CD4-positive, alpha-beta T cell treated with Interleukin-6 for 4 hours (primary cell): ENCODE results near the gene ANKRD49.

Source experiments
- DNase-seq: peaks from one replicate; pipeline ENCODE4 v3.0.0-alpha.2; 2020; ENCODE audit warnings: mixed read lengths

Gene ANKRD49

DNA sequence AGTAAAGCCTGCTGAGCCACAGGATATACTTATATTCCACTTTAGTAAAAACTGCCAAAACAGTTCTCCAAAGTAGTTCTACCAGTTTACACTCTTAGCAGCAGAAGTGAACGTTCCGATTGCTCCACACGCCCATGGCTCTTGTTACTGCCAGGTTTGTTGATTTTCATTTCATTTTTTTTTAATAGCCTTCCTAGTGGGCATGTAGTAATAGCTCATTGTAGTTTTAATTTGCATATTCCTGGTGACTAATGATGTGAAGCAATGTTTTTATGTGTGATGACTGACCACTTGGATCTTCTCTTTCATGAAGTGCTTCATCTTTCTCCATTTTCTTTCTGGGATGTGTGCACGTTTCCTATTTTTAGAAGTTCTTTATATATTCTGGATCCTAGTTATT lies 13.7 kb downstream of the ANKRD49 start:
- DNase-seq, result no peak

DNA sequence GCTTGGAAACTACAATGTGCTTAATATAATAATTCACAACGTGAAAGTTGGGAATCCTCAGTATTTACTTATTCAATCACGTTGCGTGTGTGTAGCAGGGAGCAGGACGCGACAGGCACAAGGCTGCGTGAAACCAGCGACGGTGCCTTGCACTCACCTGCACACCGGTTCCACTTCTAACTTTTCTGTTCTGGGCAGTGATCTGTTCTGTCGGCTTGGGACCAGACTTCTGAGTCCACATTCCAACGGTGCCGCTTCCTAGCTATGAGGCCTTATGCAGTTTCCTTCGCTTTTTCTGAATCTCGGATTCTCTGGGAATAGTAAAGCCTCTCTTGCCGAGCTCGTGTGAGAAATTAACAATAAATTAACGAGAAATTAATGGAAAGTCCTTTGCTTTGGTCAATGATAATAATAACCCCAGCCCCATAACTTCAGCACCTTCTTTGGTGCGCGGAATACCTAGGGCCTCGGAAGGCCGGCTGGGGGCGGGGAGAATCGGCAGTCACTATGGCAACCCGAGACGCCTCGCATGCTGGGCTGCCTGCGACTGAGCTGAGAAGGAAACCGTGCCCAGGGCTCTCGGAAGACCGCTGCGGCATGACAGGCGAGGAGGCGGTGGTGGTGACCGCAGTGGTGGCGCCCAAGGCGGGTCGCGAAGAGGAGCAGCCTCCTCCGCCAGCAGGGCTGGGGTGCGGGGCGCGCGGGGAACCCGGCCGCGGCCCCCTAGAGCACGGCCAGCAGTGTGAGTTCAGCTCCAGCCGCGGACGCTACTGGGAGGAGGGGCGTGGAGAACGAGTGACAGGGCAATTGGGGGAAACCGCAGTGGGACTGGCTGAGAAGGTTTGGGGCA lies 18.4 kb downstream of the ANKRD49 start, which contains the start of gene C11orf97:
Gene C11orf97, plus strand, starts transcription at position 530 of the 850 bp plus-strand sequence. Its CDS starts 68 bp downstream, at position 598.
- DNase-seq, result peak; percentile 75

DNA sequence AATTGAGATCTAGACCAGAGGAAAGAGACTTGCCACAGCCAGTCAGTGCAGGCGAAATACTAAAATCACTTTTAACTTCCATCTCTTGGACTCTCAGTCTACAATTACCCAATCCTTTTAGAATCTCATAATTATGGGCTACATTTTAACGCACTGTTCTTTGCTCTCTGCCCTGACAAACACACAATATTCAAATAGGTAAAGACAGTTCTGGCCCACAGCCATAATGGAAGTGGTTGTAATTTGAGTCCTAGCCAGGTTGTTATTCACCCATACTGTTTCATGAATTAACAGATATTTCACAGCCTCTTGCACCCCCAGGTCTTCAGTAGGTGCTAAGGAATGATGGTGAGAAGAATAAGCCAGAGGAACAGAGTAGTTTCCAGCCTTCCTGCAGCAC lies 19.3 kb downstream of the ANKRD49 start:
- no peak for DNase-seq

DNA sequence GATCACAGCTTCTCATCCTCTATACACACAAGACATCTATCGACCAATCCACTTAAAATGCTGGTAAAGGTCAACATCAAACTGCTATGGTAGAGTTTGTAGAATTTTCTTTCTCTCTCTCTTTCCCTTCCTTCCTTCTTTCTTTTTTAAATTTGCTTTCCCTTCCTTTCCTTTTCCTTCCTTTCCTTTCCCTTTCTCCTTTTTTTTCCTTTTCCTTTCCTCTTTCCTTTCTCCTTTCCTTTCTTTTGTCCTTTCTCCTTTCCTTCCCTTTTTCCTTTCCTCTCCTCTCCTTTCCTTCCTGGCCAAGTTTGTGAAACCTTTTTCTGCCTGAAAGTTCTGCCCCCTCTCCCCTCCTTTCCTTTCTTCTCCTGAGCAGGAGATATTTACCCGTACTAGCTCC lies 21.6 kb downstream of the ANKRD49 start:
- no peak for DNase-seq

DNA sequence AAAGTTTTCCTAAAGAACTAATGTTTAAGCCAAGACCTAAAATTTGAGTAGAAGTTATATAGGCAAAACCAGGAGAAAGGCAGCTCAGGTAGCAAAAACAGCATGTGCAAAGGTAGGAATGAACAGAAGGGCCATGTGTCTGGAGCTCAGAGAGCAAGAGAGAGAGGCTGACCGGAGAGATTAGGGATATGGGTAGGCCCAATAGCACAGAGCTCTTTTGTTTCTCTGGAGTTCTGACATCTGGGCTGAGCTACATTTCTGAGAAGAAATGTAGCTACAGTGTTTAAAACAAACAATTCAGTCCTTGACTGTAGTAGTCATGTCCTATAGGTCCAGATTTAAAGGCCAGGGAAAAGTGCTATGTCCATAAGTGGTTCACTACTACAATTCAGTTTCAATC lies 22.9 kb downstream of the ANKRD49 start:
- no peak for DNase-seq

DNA sequence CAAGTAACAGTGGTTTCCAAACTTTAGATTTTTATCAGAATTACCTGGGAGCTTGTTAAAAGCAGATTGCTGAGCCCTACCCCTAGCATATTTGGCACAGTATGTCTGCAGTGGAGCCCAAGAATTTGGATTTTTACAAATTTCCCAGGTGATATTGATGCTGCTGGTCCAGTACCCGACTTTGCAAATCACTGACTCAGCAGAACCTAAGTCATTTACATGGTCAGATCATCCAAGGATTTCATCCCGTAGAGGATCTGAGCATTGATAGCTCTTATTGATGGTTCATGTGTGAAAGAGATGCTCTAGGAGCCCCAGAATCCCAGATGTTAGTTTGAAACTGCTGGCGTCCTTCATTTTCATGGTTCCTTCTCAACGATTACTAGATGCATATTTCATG lies 24.5 kb downstream of the ANKRD49 start:
- no peak for DNase-seq

DNA sequence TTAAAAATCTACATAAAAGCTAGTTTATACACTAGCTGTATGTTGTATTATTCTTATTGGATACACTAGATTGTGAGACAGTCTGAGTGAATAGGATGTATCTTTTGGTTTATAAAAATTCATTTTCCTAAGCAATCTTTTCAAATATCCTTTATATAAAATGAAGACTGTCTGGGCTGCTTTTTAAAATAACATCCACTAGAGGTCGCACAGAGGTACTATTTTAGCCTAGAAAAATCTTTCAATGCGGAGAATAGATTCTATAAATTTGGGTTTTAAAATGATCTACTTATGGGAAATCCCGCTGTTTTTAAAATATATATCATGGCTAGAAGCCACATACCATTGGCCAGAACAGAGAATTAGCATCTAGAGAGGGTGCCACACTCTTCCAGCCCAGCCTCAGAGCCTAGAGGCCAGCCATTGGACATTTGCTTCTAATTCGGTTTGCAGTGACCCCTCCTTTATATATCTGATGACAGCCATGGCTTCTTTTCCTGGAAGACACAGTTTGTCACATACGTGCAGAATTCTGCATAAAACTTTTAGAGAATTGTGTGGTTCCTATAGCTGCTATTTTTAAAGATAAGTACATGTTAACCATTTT lies 25.8 kb downstream of the ANKRD49 start:
- DNase-seq, result peak; percentile 14

DNA sequence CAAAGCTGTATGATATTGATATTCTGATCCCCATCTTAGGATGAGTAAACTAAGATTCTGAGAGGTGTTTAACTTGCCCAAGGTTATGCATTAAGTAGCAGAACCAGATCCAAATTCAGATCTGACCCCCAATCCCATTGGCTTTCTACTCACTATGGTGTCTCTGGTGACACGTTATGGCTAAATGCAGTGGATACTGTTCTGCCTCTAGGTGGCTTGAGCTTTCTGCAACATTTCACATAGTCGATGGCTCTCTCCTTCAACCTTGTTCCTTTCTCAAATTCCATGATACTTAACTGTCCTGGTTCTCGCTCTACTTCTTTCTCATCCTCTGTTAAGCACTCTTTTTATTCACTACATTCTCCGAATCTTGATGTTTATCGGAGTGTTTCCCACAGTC lies 27.9 kb downstream of the ANKRD49 start:
- DNase-seq, result no peak

DNA sequence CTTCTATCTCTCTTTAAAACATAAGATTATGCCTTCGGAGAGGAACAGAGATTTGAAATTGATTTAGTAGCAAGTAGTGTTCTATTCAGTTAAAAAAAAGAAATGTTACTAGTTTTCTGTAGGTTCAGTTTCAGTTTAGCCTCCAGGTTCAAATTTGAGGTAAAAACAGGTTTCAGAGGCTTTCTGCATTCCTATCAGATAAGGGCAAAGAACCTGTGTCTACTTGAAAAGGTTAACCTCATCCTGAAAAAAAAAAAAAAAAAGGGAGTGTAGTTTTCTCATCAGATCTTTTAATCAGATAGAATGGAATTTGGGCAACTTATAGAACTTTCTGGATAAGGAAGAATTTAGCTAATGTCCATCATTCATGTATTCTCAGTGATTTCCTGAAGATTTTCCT lies 30.6 kb downstream of the ANKRD49 start:
- no peak for DNase-seq

DNA sequence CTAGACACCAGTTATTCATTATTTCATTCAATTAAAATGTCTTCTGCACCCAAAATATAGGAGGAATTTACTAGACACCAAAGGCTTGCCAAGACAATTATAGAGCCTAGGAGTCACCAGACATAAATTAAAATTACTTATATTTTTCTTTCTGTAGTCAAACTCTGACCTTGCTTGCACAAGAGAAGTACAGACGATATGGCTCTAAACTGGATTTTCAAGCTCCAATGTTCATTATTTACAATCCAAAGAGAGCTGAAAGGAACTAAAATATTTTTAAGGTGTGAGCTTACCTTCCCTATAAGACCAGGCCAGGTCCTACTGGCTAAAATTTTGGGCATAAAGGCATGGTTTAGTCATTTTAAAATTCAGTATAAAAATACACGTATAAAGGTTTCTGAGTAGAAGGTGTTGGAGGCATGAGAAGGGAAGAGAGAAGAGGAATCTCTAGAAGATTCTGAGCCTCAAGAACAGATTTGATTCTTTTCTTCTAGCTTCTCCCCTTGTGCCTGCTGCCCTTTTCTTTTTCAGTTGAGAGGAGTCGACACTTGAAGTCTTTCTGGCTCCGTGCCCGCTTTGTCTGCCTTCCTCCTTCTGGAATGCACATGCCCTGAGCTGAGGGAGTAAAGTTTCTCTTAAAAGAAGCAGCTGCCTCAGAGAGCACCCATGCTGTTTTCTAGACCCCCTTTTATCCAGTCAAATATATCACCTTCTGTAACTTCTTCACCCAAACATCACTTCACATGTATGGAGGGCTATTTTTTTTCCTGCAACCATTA lies 32.0 kb downstream of the ANKRD49 start:
- DNase-seq, result no peak

DNA sequence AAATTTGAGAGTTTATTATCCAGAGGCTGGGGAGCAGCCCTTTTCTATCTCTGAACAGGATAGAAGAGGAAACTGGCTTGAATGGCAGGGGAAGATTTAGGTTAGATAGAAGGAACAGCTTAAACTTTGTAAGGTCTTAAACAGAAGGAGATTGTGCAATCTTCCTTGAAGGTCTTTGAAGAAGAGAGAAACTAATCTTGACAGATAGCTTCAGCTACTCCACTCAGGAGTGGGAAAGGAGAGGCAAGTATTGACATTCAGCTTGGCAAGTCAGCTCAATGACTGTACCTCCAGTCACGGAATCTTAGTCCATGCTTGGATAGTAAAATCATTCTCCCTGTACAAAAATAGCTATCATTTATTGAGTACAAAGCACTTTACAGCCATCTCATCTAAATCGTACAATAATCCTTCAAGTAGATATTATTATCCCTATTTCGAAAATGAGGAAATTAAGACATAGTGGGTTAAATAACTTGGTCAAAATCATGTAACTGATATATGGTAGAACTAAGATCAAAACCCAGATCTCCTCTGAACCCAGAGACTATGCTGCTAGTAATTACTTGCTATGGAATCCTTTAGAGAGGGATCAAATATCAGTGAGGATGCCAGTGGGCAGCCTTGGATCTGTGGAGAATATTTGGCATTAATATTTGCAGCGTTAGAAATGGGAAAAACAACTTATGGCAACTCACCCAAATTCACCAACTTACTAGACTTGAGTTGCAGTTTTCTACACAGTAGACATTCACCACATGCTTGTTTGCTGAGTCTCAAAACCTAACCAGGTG lies 33.1 kb downstream of the ANKRD49 start:
- DNase-seq, result no peak

DNA sequence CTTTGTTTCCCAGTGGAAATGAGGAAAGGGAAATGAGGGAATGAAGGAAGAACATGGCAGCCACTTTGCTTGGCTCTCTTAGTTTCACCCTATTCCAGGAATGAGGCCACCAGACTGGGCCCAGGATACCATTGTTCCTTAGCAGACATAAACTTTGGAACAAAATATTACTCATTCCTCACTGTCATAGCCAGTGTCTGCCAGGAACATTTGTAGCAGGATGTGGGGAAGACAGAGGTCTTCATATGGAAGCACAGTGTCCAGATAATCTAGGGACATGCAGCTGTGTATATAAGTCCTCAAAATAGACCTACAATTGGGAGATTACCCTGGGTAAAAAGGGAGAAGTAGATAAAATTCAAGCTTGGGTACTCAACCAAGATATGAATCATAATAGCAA lies 34.8 kb downstream of the ANKRD49 start:
- DNase-seq, result no peak

DNA sequence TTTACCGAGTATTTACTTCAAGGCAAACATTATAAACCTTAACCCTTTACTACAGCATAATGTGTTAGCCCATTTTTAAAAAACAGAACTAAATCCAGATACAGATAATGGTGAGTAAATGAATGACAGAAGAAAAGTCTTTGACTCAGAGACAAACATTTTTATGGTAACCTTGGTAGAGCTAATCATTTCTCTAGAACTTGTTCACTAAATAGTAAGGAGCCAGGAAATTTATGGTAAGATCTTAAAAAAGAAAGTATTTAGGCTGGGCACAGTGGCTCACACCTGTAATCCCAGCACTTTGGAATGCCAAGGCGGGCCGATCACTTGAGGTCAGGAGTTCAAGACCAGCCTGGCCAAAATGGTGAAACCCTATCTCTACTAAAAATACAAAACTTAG lies 38.4 kb downstream of the ANKRD49 start:
- DNase-seq, result no peak

DNA sequence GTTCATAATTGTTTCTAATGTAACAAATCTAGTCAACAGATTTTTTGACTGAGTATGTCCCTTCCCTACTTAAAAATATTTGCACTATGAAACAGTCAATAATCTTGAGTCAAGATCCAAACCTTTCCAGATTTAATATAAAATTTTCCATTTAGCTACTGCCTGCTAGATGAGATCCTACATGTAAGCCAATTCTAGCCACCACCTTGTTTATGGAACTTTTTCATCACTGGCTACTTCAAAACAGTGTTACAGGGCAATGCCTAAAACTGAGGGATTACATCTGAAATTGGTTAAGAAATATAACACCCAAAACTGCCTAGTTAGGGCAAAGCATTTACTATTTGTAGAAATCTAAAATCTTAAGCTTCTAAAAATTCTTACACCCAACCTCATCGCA lies 39.4 kb downstream of the ANKRD49 start:
- DNase-seq, result no peak

DNA sequence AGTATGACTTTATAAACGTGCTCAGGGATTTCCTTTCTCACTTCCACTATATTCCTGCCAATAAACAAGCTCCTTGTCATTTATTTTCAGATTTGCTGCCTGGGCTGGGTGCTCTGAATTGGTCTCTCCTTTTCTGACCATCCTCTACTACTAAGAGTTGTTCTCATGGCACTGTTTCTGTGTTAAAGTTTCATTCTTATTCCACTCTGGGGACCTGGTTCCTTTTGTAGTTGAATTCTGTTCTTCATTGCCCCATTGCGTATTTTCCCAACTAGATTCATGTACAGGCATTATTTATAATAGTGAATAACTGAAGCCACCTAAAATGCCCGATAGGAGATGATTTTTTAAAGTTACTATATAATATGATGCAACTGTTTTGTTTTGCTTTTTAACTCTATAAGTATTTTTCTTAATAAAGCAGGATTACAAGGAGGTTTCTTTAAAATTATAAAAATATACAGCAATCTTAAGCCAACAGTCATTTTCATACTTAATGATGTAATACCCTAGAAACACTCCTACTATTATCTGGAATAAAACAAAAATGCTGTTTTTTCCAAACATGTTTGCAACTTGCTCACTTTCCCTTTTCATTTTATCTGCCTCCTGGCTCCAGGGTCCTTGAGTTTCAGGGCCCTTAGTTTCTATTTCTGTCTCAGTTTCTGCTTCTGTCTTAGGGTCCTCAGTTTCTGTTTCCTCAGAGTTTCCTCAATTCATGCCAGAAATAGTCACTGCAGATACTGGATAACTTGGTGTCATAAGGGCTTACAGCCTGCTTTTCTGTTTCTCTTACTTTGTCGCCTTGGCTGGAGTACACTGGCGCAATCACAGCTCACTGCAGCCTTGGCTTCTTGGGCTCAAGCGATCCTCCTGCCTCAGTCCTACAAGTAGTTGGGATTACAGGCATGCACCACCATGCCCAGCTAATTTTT lies 40.2 kb downstream of the ANKRD49 start:
- no peak for DNase-seq

DNA sequence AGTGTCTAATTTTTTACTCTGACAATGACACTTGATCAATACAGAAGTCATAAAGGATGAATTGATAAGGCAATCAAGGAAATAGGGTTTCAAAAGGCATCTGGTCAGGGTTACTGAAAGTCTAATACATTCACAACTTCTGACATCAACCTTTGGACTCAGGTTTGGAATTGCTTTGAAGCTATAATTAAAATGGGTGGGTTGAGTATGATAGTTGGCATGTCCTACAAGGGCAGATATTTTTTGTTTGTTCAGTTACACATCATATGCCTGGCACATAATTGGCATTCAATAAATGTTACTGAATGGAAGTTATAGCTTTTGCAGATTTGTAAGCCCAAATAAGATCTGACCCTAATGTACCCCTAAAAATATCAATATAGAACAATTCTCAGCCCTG lies 42.6 kb downstream of the ANKRD49 start:
- DNase-seq, result no peak

DNA sequence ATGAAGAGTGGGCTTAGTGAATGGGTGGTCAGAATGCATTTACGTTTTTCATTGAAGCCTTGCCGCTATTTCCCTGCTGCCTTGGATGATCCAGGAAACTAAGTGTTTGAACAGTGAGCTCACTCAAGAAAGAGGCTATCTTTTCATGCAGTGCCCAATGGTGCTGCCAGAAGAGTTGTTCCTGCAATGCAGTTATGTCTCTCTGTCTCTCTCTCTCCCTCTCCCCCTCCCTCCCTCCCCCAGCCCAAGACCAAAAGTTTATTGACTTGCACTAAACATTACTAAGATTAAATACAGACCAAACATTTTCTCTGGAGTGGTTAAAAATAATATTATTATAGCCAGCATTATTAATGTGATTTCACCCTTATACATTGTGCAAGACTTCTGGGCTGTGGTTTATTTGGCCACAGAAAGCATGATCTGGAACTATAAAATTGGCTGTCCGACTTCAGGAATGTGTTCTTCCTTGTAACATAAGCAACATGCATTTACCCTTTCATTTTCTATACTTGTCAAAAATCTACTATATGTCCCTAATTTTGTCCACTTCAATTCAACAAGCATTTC lies 43.3 kb downstream of the ANKRD49 start:
- no peak for DNase-seq

DNA sequence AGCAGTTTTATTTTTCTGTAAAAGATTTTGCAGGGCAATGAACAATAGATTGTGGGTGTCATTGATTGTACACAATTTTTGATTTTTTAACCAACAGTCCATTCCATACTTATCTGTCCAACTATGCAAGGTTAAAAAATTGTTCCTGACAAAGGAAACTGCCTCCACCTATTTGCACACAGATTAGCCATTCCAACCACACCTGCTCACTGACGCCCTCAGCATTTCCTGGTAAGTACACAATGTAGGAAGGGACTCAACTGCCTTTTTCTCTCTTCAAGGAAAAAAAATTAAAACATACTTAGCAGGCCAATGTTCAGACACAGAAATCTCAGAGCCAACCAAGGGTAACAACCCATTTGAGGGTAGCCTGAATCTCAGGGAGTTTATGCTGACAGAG lies 45.6 kb downstream of the ANKRD49 start:
- DNase-seq, result no peak

DNA sequence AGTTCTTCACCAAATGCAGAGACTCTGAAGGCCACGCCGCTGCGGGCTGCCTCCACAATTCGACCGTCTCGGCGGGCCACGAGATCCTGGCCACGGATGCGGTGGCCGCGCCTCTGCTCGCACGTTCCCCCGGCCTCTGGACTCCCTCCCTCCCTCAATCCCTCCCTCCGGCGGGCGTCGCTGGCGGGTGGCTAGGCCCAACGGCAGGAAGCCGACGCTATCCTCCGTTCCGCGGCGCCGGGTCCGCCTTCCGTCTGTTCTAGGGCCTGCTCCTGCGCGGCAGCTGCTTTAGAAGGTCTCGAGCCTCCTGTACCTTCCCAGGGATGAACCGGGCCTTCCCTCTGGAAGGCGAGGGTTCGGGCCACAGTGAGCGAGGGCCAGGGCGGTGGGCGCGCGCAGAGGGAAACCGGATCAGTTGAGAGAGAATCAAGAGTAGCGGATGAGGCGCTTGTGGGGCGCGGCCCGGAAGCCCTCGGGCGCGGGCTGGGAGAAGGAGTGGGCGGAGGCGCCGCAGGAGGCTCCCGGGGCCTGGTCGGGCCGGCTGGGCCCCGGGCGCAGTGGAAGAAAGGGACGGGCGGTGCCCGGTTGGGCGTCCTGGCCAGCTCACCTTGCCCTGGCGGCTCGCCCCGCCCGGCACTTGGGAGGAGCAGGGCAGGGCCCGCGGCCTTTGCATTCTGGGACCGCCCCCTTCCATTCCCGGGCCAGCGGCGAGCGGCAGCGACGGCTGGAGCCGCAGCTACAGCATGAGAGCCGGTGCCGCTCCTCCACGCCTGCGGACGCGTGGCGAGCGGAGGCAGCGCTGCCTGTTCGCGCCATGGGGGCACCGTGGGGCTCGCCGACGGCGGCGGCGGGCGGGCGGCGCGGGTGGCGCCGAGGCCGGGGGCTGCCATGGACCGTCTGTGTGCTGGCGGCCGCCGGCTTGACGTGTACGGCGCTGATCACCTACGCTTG lies 50.2 kb downstream of the ANKRD49 start, which contains the start of gene FUT4:
Gene FUT4, plus strand, starts transcription at position 227 of the 951 bp plus-strand sequence. Its CDS starts 213 bp downstream, at position 440.
- peak; percentile 77 for DNase-seq
